ENCODE results near the gene OGFOD2. TPM values are rescaled to one million over a fixed set of nuclear protein-coding genes. Genes with fewer than 3 reads are reported as not detected.
A peak's percentile ranks its signal among the peaks of the same experiment; 100 is the strongest.

Gene OGFOD2
- total and polyA plus RNA-seq, 8 donors, result 14.2 to 20.8 (median 17.5) TPM

DNA sequence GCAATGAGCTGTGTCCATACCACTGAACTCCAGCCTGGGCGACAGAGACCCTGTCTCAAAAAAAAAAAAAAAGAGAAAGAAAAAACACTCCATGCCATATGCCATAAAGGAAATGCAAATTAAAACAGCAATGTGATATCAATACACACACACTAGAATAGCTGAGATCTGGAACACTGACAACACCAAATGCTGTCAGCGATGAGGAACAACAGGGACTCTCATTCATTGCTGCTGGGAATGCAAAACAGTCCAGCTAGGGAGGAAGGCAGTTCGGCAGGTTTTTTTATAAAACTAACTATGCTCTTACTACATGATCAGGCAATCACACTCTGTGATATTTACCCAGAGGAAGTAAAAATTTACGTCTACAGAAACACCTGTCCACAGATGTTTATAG is 5.4 kb upstream of the OGFOD2 start:
- DNase-seq, result peak in 1 of 4 donors; percentile 60
- intact Hi-C loops (cut with DNase I), result no loop called here

DNA sequence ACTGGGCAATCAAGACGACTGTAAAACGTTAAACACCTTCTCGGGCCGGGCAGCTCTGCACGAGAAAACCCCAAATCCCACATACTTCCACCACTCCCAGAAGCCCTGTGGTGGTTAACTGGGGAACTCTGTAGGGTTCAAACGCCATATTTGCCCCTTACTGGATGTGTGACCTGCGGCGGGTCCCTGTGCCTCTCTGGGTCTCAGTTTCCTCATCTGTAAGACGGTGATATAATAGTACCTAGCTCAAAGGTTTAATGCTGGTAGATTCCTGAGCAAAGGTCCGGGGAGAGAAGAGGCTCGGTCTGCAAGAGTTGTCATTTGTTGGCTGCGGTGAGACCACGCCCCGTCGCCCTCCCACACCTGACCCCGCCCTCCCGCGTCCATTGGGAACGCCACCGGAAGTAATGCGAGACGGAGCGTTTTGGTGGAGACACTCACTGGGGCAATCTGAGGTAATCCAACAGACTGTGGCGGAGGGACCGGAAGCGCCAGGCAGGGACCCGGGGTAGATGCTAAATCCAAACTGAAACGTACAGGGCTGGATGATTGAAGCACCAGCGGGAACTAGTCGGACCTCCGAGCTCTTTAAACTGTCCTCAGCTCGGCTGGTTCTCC is 661 bp upstream of the OGFOD2 start:
- Histone ChIP-seq H3K9me3 (no peaks in the 10 kb centered on the region), H3K36me3 (peaks cover 0 to 17% of the 10 kb centered on the region in 2 donors), H3K27me3 (no peaks in the 10 kb centered on the region), H3K27ac (peak overlapping the region; percentile 98 to 99), H3K4me1 (peaks cover 13 to 39% of the 10 kb centered on the region in 2 donors), H3K4me3 (peak overlapping the region; percentile 94)
- ATAC-seq (peak; percentile 95), DNase-seq (peak; percentile 97 to 98 (median 98))
- intact Hi-C loops (cut with DNase I), result no loop called here
- TF ChIP-seq, protein P1, sequence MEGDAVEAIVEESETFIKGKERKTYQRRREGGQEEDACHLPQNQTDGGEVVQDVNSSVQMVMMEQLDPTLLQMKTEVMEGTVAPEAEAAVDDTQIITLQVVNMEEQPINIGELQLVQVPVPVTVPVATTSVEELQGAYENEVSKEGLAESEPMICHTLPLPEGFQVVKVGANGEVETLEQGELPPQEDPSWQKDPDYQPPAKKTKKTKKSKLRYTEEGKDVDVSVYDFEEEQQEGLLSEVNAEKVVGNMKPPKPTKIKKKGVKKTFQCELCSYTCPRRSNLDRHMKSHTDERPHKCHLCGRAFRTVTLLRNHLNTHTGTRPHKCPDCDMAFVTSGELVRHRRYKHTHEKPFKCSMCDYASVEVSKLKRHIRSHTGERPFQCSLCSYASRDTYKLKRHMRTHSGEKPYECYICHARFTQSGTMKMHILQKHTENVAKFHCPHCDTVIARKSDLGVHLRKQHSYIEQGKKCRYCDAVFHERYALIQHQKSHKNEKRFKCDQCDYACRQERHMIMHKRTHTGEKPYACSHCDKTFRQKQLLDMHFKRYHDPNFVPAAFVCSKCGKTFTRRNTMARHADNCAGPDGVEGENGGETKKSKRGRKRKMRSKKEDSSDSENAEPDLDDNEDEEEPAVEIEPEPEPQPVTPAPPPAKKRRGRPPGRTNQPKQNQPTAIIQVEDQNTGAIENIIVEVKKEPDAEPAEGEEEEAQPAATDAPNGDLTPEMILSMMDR (IDR thresholded peaks at IDR 0.05), result no peak

More for the DNA sequence above, 5.4 kb upstream of the OGFOD2 start:
- peaks cover 8 to 20% of the 10 kb centered on the region in 2 donors for H3K4me1 ChIP-seq
- H3K9me3 ChIP-seq, result no peaks in the 10 kb centered on the region
- no peak overlapping the region for H3K4me3 ChIP-seq
- H3K36me3 ChIP-seq, result no peaks in the 10 kb centered on the region
- no peak for ATAC-seq
- no peaks in the 10 kb centered on the region for H3K27me3 ChIP-seq
- no peak overlapping the region for H3K27ac ChIP-seq
- TF ChIP-seq, protein P1 (IDR thresholded peaks at IDR 0.05), result no peak

DNA sequence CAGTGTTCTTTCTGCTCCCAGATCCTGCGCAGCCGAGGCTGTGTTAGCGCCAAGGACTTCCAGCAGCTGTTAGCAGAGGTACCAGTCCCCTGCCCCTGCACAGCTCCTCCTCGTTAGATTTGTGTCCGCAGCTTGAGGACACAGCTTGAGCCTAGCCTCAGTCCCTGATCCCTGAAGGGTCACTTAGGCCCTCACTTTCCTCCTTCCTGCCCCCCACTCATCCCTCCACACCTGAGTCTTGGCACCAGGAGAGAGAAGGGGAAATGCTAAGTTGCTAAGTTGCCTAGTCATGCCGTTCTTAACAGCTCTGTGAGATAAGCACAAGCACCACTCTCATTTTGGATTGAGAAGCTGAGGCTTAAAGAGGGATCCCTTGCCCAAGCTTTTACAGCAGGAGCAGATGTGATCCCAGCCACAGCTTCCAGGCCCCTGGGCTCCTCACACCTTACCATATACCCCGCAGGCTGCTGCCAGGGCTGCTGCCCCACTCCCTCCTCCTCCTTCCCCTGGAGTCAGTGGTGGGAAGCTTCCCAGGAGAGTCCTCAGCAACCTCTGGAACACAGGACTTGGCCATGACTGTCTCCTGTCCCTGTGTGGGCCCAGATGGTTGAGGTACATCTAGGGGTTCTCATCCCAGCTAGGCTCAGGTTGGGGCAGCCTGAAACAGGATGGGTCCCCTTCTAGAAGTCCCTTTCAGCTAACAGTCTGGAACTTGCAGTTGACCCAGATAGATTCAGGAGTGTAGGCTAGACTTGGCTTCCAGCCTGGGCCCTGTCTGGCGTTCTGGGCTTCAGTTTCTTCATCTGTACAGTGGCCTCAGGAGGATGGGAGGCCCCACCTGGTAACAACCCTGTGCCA is 975 bp downstream of the OGFOD2 start:
- TF ChIP-seq, protein P1 (IDR thresholded peaks at IDR 0.05), result no peak
- no peaks in the 10 kb centered on the region for H3K9me3 ChIP-seq
- DNase-seq, result no peak
- no peak for ATAC-seq
- H3K4me3 ChIP-seq, result peak overlapping the region; percentile 94
- intact Hi-C loops (cut with DNase I), result no loop called here
- H3K27ac ChIP-seq, result peak overlapping the region; percentile 98 to 99
- H3K4me1 ChIP-seq, result peaks cover 20 to 50% of the 10 kb centered on the region in 2 donors
- H3K27me3 ChIP-seq, result no peaks in the 10 kb centered on the region
- H3K36me3 ChIP-seq, result peaks cover 0 to 17% of the 10 kb centered on the region in 2 donors

DNA sequence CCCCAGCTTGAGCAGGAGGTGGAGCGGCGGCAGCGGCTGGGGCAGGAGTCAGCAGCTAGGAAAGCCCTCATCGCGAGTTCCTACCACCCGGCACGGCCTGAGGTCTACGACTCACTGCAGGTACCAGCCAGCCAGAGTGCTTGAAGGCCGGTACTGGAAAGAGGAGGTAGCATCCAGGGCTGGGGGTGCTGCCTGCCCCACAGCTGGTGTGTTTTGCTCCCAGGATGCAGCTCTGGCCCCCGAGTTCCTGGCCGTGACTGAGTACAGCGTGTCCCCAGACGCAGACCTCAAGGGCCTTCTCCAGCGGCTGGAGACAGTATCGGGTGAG is 1.6 kb downstream of the OGFOD2 start:
- H3K27ac ChIP-seq, result no peak overlapping the region
- H3K36me3 ChIP-seq, result peaks cover 0 to 17% of the 10 kb centered on the region in 2 donors
- no peaks in the 10 kb centered on the region for H3K9me3 ChIP-seq
- TF ChIP-seq, protein P1 (IDR thresholded peaks at IDR 0.05), result no peak
- H3K27me3 ChIP-seq, result no peaks in the 10 kb centered on the region
- ATAC-seq, result no peak
- peaks cover 23 to 56% of the 10 kb centered on the region in 2 donors for H3K4me1 ChIP-seq
- peak in 1 of 4 donors; percentile 65 for DNase-seq
- peak overlapping the region in 1 of 2 donors; percentile 94 for H3K4me3 ChIP-seq
- intact Hi-C loops (cut with DNase I), result no loop called here

DNA sequence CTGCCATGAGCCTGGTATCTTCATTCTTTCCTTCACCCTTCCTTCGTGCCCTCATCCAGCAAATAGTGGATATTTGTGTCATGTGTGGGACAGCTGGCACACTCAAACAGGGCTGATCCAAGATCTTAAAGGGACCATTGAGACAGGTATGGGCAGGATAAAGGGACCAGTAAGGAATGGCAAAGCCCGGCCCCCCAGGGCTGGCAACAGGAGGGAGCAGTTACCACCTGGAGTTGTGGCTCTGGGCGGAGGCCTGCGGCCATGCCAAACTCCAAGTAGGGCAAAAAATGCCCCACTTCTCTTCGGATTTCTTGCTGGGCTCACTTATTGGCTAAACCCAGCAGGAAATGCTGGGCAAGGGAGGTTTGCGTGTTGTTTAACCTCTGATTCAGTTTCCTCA is 2.1 kb downstream of the OGFOD2 start:
- ATAC-seq (no peak), DNase-seq (peak in 1 of 4 donors; percentile 64)
- Histone ChIP-seq H3K27ac (no peak overlapping the region), H3K4me1 (peaks cover 29 to 61% of the 10 kb centered on the region in 2 donors), H3K27me3 (no peaks in the 10 kb centered on the region), H3K36me3 (peaks cover 0 to 21% of the 10 kb centered on the region in 2 donors), H3K9me3 (no peaks in the 10 kb centered on the region), H3K4me3 (no peak overlapping the region)
- TF ChIP-seq, protein P1 (IDR thresholded peaks at IDR 0.05), result no peak
- intact Hi-C loops (cut with DNase I), result no loop called here

Data from left lung (tissue), 10 donors.